ENCODE data around the gene SLC44A2. TPM values are rescaled to one million over a fixed set of nuclear protein-coding genes. Genes with fewer than 3 reads are reported as not detected.
A peak's percentile ranks its signal among the peaks of the same experiment; 100 is the strongest.

SLC44A2 gene
- total RNA-seq: 100 to 1,000 TPM in 2 of 3 donors, 10 to 100 TPM in 1; 90.0 to 179 (median 116) TPM
- long read RNA-seq, donor 1, transcript SLC44A2-201 (22 exons, 3,671 nt): major isoform, 24 of 101 reads
- long read RNA-seq, donor 1, transcript SLC44A2-210 (8 exons, 2,577 nt): minor isoform, 6 of 101 reads
- long read RNA-seq, donor 1, transcript SLC44A2-202 (22 exons, 3,301 nt): major isoform, 24 of 101 reads
- long read RNA-seq, donor 1, partial matches to known transcripts: 34 of 101 reads
- long read RNA-seq, donor 1, other reads (novel, unspliced or antisense): 13 of 101 reads
- long read RNA-seq, donor 2, transcript SLC44A2-202 (22 exons, 3,301 nt): minor isoform, 5 of 34 reads
- long read RNA-seq, donor 2, transcript SLC44A2-201 (22 exons, 3,671 nt): major isoform, 19 of 34 reads
- long read RNA-seq, donor 2, partial matches to known transcripts: 6 of 34 reads
- long read RNA-seq, donor 2, other reads (novel, unspliced or antisense): 4 of 34 reads

- TF ChIP-seq, protein P1, sequence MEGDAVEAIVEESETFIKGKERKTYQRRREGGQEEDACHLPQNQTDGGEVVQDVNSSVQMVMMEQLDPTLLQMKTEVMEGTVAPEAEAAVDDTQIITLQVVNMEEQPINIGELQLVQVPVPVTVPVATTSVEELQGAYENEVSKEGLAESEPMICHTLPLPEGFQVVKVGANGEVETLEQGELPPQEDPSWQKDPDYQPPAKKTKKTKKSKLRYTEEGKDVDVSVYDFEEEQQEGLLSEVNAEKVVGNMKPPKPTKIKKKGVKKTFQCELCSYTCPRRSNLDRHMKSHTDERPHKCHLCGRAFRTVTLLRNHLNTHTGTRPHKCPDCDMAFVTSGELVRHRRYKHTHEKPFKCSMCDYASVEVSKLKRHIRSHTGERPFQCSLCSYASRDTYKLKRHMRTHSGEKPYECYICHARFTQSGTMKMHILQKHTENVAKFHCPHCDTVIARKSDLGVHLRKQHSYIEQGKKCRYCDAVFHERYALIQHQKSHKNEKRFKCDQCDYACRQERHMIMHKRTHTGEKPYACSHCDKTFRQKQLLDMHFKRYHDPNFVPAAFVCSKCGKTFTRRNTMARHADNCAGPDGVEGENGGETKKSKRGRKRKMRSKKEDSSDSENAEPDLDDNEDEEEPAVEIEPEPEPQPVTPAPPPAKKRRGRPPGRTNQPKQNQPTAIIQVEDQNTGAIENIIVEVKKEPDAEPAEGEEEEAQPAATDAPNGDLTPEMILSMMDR (IDR thresholded peaks at IDR 0.05): no peak
- peak; percentile 93 to 97 (median 94) for DNase-seq
- Histone ChIP-seq H3K9me3 (no peaks in the 10 kb centered on the region), H3K4me3 (peak within 1 kb of the TSS; percentile 77), H3K36me3 (ENCODE audit: low read depth) (no peaks in the 10 kb centered on the region), H3K4me1 (ENCODE audit: low read depth) (peaks cover 22% of the 10 kb centered on the region)
- ATAC-seq: peak; percentile 98
- intact Hi-C loops (cut with DNase I, micrococcal nuclease): no loop called here
Measured at GRCh38 chr19:10625003-10625761, at the start of gene SLC44A2. Gene SLC44A2, plus strand, starts transcription at chr19:10625553. Its CDS starts 81 bp downstream, at chr19:10625634.

DNA sequence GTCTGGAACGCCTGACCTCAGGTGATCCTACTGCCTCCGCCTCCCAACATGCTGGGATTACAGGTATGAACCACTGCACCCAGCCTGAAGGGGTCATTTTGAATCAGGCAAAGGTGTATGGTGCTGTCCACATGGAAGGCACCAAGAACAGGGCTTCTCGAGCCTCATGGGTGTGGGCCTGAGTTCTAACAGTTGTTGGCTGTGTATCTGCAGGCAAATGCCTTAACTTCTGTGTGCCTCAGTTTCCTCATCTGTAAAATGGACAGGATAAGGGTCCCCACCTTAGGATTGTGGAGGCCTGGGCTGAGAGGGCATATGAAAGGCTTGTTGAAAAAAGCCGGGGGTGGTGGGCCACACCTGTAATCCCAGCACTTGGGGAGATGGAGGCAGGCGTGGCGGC is 47.4 kb upstream of the SLC44A2 start:
- no peak for DNase-seq
- H3K4me3 ChIP-seq: no peak overlapping the region
- H3K9me3 ChIP-seq: no peaks in the 10 kb centered on the region
- intact Hi-C loops (cut with DNase I, micrococcal nuclease): no loop called here
- no peaks in the 10 kb centered on the region for H3K4me1 ChIP-seq (ENCODE audit: low read depth)
- TF ChIP-seq, protein P1 (IDR thresholded peaks at IDR 0.05): no peak
- no peak for ATAC-seq
- H3K36me3 ChIP-seq (ENCODE audit: low read depth): no peaks in the 10 kb centered on the region

DNA sequence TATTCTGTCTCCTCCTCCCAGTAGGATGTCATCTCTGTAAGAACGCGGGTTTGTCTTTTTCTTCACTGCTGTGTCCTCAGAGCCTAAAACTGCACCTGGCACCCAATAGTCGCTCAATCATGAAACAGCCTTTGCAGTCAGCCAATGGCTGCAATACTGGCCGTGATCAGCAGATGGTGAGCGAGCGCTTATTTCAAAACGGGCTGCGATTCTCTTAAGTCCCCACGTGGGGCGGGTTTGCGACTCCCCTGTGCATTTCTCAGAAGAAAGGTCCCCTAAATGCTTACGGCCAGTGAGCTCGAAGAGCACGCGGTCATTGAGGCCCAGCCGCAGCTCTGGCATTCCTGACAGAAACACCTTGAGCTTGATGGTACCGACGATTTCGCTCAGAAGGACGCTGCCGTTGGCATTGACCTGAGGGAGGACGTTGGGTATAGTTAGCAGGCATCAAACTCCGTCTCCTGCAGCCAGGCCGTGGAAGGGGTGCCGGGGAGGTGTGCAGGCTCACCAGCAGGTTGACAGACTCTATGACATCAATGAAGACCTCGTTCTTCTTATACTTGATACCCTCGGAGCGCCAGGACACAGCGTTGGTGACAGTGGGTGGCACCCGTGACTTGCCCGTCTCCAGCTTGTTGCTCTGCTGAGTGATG is 44.2 kb upstream of the SLC44A2 start:
- TF ChIP-seq, protein P1 (IDR thresholded peaks at IDR 0.05): peak; percentile 98

GRCh38 chr19:10582091-10582490 is 43.3 kb upstream of the SLC44A2 start:
- TF ChIP-seq, protein P1 (IDR thresholded peaks at IDR 0.05): no peak
- ATAC-seq (no peak), DNase-seq (no peak)
- Histone ChIP-seq H3K9me3 (no peaks in the 10 kb centered on the region), H3K4me3 (no peak overlapping the region), H3K4me1 (ENCODE audit: low read depth) (no peaks in the 10 kb centered on the region), H3K36me3 (ENCODE audit: low read depth) (no peaks in the 10 kb centered on the region)
- intact Hi-C loops (cut with DNase I, micrococcal nuclease): loop anchor here (5.0 kb wide), 1 partner anchor 60 kb away; no protein-coding TSS in a partner anchor

More for the DNA sequence above, 44.2 kb upstream of the SLC44A2 start:
- intact Hi-C loops (cut with DNase I, micrococcal nuclease): loop anchor here (5.0 kb wide), 1 partner anchor 61 kb away; no protein-coding TSS in a partner anchor
- peak; percentile 87 to 97 (median 91) for DNase-seq
- Histone ChIP-seq H3K4me3 (no peak overlapping the region), H3K4me1 (ENCODE audit: low read depth) (no peaks in the 10 kb centered on the region), H3K9me3 (no peaks in the 10 kb centered on the region), H3K36me3 (ENCODE audit: low read depth) (no peaks in the 10 kb centered on the region)
- ATAC-seq: peak; percentile 99

- intact Hi-C loops (cut with DNase I, micrococcal nuclease): loop anchor here (5.0 kb wide), 1 partner anchor 59 kb away; no protein-coding TSS in a partner anchor
- DNase-seq: no peak
- no peak for ATAC-seq
- no peaks in the 10 kb centered on the region for H3K4me1 ChIP-seq (ENCODE audit: low read depth)
- no peak overlapping the region for H3K4me3 ChIP-seq
- H3K9me3 ChIP-seq: no peaks in the 10 kb centered on the region
- TF ChIP-seq, protein P1 (IDR thresholded peaks at IDR 0.05): no peak
- no peaks in the 10 kb centered on the region for H3K36me3 ChIP-seq (ENCODE audit: low read depth)
Measured at GRCh38 chr19:10583036-10583776, 42.1 kb upstream of the SLC44A2 start.
